Neuronal stem cell (in vitro differentiated cells): ENCODE results near the gene RGS12.

Source experiments
- DNase-seq: peaks from one replicate; pipeline ENCODE4 v3.0.0-alpha.2; 2013; ENCODE audit warnings: low spot score
- H2AFZ ChIP-seq: one replicate; pipeline ENCODE4 v1.6.1; 2013; ENCODE audit warnings: mild to moderate bottlenecking, low read length, inconsistent platforms
- H2AK5ac ChIP-seq: 2 replicates; pipeline ENCODE4 v1.6.1; 2013; ENCODE audit warnings: low read depth, mild to moderate bottlenecking, inconsistent platforms, low read length, moderate library complexity, mixed read lengths
- H2BK120ac ChIP-seq: 2 replicates; pipeline ENCODE4 v1.6.1; 2013; ENCODE audit warnings: low read depth, mild to moderate bottlenecking, inconsistent platforms, low read length, moderate library complexity, mixed read lengths
- H2BK12ac ChIP-seq: one replicate; pipeline ENCODE4 v1.6.1; 2013; ENCODE audit warnings: low read length, inconsistent platforms
- H2BK15ac ChIP-seq: 2 replicates; pipeline ENCODE4 v1.6.1; 2013; ENCODE audit warnings: mild to moderate bottlenecking, low read length, inconsistent platforms, mixed read lengths
- H2BK5ac ChIP-seq: one replicate; pipeline ENCODE4 v1.6.1; 2013; ENCODE audit warnings: inconsistent platforms, mild to moderate bottlenecking, low read length, moderate library complexity
- H3K14ac ChIP-seq: one replicate; pipeline ENCODE4 v1.6.1; 2013; ENCODE audit warnings: low read length, inconsistent platforms
- H3K18ac ChIP-seq: 2 replicates; pipeline ENCODE4 v1.6.1; 2013; ENCODE audit warnings: low read length, inconsistent platforms
- H3K23ac ChIP-seq: 2 replicates; pipeline ENCODE4 v1.6.1; 2013; ENCODE audit warnings: low read depth, mild to moderate bottlenecking, mixed read lengths, low read length, inconsistent platforms; ENCODE audit not compliant: poor library complexity
- H3K27ac ChIP-seq: replicated peaks from 3 replicates; pipeline ENCODE4 v1.5.1; 2013; ENCODE audit warnings: low read length, inconsistent platforms
- H3K27me3 ChIP-seq, 3 experiments: 2 replicates each; pipeline ENCODE4 v1.6.1; 2013; ENCODE audit warnings: low read length in 3 of 3, mild to moderate bottlenecking in 2 of 3, inconsistent platforms in 1 of 3, low read depth in 1 of 3, mixed read lengths in 1 of 3, moderate library complexity in 1 of 3; ENCODE audit not compliant: control insufficient read depth in 3 of 3, insufficient read depth in 3 of 3
- H3K36me3 ChIP-seq, 2 donors: replicated peaks in 1 of 2; 2 replicates each; pipeline ENCODE4 v1.6.1; 2013; ENCODE audit warnings: low read length in 2 of 2; ENCODE audit not compliant: control insufficient read depth in 2 of 2, insufficient read depth in 2 of 2
- H3K4ac ChIP-seq: 2 replicates; pipeline ENCODE4 v1.6.1; 2013; ENCODE audit warnings: inconsistent platforms, mild to moderate bottlenecking, low read length, moderate library complexity
- H3K4me1 ChIP-seq, 2 donors: 1 replicate in 1 of 2; 2 replicates in 1 of 2; pipeline ENCODE4 v1.6.1; 2013; ENCODE audit warnings: low read length in 2 of 2, low read depth in 1 of 2; ENCODE audit not compliant: control insufficient read depth in 2 of 2, insufficient read depth in 1 of 2
- H3K4me2 ChIP-seq: one replicate; pipeline ENCODE4 v1.6.1; 2013; ENCODE audit warnings: mild to moderate bottlenecking, low read length, inconsistent platforms; ENCODE audit not compliant: insufficient read depth, poor library complexity, severe bottlenecking
- H3K4me3 ChIP-seq, 2 donors: 2 replicates each; pipeline ENCODE4 v1.5.1; 2013; ENCODE audit warnings: low read length in 2 of 2, mild to moderate bottlenecking in 2 of 2, inconsistent platforms in 1 of 2, moderate library complexity in 1 of 2
- H3K79me1 ChIP-seq: one replicate; pipeline ENCODE4 v1.6.1; 2013; ENCODE audit warnings: low read depth, mild to moderate bottlenecking, inconsistent platforms, low read length, moderate library complexity
- H3K9ac ChIP-seq: one replicate; pipeline ENCODE4 v1.6.1; 2013; ENCODE audit warnings: mild to moderate bottlenecking, low read depth, low read length, inconsistent platforms; ENCODE audit not compliant: poor library complexity
- H3K9me3 ChIP-seq, 2 donors: replicated peaks in 1 of 2; 2 replicates each; pipeline versions ENCODE3 to v1.6.1; 2013; ENCODE audit warnings: low read length in 2 of 2, mild to moderate bottlenecking in 2 of 2, inconsistent platforms in 1 of 2, low read depth in 1 of 2, mixed read lengths in 1 of 2, moderate library complexity in 1 of 2; ENCODE audit not compliant: control insufficient read depth in 2 of 2, insufficient read depth in 1 of 2
- H4K8ac ChIP-seq: one replicate; pipeline ENCODE4 v1.6.1; 2013; ENCODE audit warnings: low read depth, mild to moderate bottlenecking, inconsistent platforms, low read length, moderate library complexity
- H4K91ac ChIP-seq: one replicate; pipeline ENCODE4 v1.6.1; 2013; ENCODE audit warnings: low read length, low read depth, mild to moderate bottlenecking, inconsistent platforms; ENCODE audit not compliant: poor library complexity
- WGBS, 2 donors: extraction: QIAGEN DNeasy Blood & Tissue Kit; methylation state at CpG; one replicate each; pipeline ENCODE4 v1.1.7; 2013; ENCODE audit warnings: missing lambda C conversion rate in 2 of 2, mixed read lengths in 1 of 2; ENCODE audit not compliant: insufficient read length in 2 of 2, insufficient replicate concordance in 1 of 2; ENCODE audit errors: extremely low coverage in 2 of 2; 5-methylcytosine and 5-hydroxymethylcytosine counted together

RGS12 gene

GRCh38 chr4:3311489-3312171, 18.8 kb downstream of the RGS12 start:
- H3K27ac ChIP-seq = no peak overlapping the region
- peaks cover 1 to 15% of the 10 kb centered on the region in 2 donors for H3K4me1 ChIP-seq
- H4K8ac ChIP-seq = no peak overlapping the region
- H3K79me1 ChIP-seq = peaks cover 14% of the 10 kb centered on the region
- no peak overlapping the region for H3K4ac ChIP-seq
- H3K36me3 ChIP-seq = peaks cover 6 to 35% of the 10 kb centered on the region in 2 donors
- H4K91ac ChIP-seq = no peak overlapping the region
- H2BK12ac ChIP-seq = no peak overlapping the region
- H2AFZ ChIP-seq = no peak overlapping the region
- H3K18ac ChIP-seq = no peak overlapping the region
- no peak for DNase-seq
- H3K27me3 ChIP-seq = no peaks in the 10 kb centered on the region
- H3K4me3 ChIP-seq = no peak overlapping the region
- H3K9ac ChIP-seq = no peak overlapping the region
- no peaks in the 10 kb centered on the region for H3K9me3 ChIP-seq
- no CpG with 5 or more reads among the region's 13 CpGs for WGBS, 2 donors
- no peak overlapping the region for H2BK5ac ChIP-seq
- no peak overlapping the region for H2BK120ac ChIP-seq
- no peak overlapping the region for H3K4me2 ChIP-seq
- H3K23ac ChIP-seq = no peak overlapping the region
- no peak overlapping the region for H3K14ac ChIP-seq
- H2BK15ac ChIP-seq = no peak overlapping the region
- no peak overlapping the region for H2AK5ac ChIP-seq

GRCh38 chr4:3312362-3312761, 19.5 kb downstream of the RGS12 start:
- WGBS, 2 donors = no CpG with 5 or more reads among the region's 8 CpGs
- H2BK12ac ChIP-seq = no peak overlapping the region
- H3K14ac ChIP-seq = no peak overlapping the region
- H4K91ac ChIP-seq = no peak overlapping the region
- no peak overlapping the region for H3K4me3 ChIP-seq
- H3K4me1 ChIP-seq = peaks cover 1 to 11% of the 10 kb centered on the region in 2 donors
- H3K9me3 ChIP-seq = no peaks in the 10 kb centered on the region
- peaks cover 11 to 43% of the 10 kb centered on the region in 2 donors for H3K36me3 ChIP-seq
- no peak overlapping the region for H3K18ac ChIP-seq
- H2BK120ac ChIP-seq = no peak overlapping the region
- H3K9ac ChIP-seq = no peak overlapping the region
- H3K79me1 ChIP-seq = peaks cover 11% of the 10 kb centered on the region
- H2BK15ac ChIP-seq = no peak overlapping the region
- no peak overlapping the region for H2AK5ac ChIP-seq
- no peak overlapping the region for H2AFZ ChIP-seq
- no peak overlapping the region for H3K4me2 ChIP-seq
- no peak overlapping the region for H3K27ac ChIP-seq
- H3K23ac ChIP-seq = no peak overlapping the region
- no peak for DNase-seq
- no peak overlapping the region for H4K8ac ChIP-seq
- H3K27me3 ChIP-seq = no peaks in the 10 kb centered on the region
- H2BK5ac ChIP-seq = no peak overlapping the region
- H3K4ac ChIP-seq = no peak overlapping the region

GRCh38 chr4:3313139-3313538, 20.3 kb downstream of the RGS12 start:
- H2BK5ac ChIP-seq = no peak overlapping the region
- no peak overlapping the region for H3K4ac ChIP-seq
- no peak overlapping the region for H3K9ac ChIP-seq
- no peak overlapping the region for H2AFZ ChIP-seq
- no peak overlapping the region for H2AK5ac ChIP-seq
- no peak overlapping the region for H2BK120ac ChIP-seq
- H3K23ac ChIP-seq = no peak overlapping the region
- H3K79me1 ChIP-seq = peaks cover 11% of the 10 kb centered on the region
- no peak overlapping the region for H3K18ac ChIP-seq
- no peak for DNase-seq
- no peak overlapping the region for H3K4me2 ChIP-seq
- H2BK12ac ChIP-seq = no peak overlapping the region
- H3K27me3 ChIP-seq = no peaks in the 10 kb centered on the region
- peaks cover 0 to 2% of the 10 kb centered on the region in 2 donors for H3K9me3 ChIP-seq
- no CpG with 5 or more reads among the region's 9 CpGs for WGBS, 2 donors
- peaks cover 0 to 11% of the 10 kb centered on the region in 2 donors for H3K4me1 ChIP-seq
- no peak overlapping the region for H4K91ac ChIP-seq
- no peak overlapping the region for H2BK15ac ChIP-seq
- no peak overlapping the region for H4K8ac ChIP-seq
- no peak overlapping the region for H3K14ac ChIP-seq
- H3K4me3 ChIP-seq = no peak overlapping the region
- H3K27ac ChIP-seq = no peak overlapping the region
- peaks cover 16 to 50% of the 10 kb centered on the region in 2 donors for H3K36me3 ChIP-seq

GRCh38 chr4:3313556-3314228, 20.9 kb downstream of the RGS12 start:
- H3K4me1 ChIP-seq = peaks cover 0 to 10% of the 10 kb centered on the region in 2 donors
- no peak overlapping the region for H3K14ac ChIP-seq
- no peak overlapping the region for H3K4ac ChIP-seq
- H3K18ac ChIP-seq = peak overlapping the region; percentile 89
- H3K23ac ChIP-seq = no peak overlapping the region
- no peak overlapping the region for H2AFZ ChIP-seq
- H4K8ac ChIP-seq = no peak overlapping the region
- H2AK5ac ChIP-seq = no peak overlapping the region
- WGBS, 2 donors = no CpG with 5 or more reads among the region's 16 CpGs
- peaks cover 17 to 56% of the 10 kb centered on the region in 2 donors for H3K36me3 ChIP-seq
- H2BK5ac ChIP-seq = no peak overlapping the region
- no peaks in the 10 kb centered on the region for H3K27me3 ChIP-seq
- H3K4me3 ChIP-seq = no peak overlapping the region
- peak overlapping the region; percentile 43 for H2BK12ac ChIP-seq
- H3K27ac ChIP-seq = no peak overlapping the region
- no peak overlapping the region for H3K4me2 ChIP-seq
- peak overlapping the region; percentile 91 for H2BK15ac ChIP-seq
- H3K9ac ChIP-seq = peak overlapping the region; percentile 32
- peaks cover 0 to 2% of the 10 kb centered on the region in 2 donors for H3K9me3 ChIP-seq
- H2BK120ac ChIP-seq = no peak overlapping the region
- no peak overlapping the region for H4K91ac ChIP-seq
- peaks cover 15% of the 10 kb centered on the region for H3K79me1 ChIP-seq
- DNase-seq = no peak
